ENCODE results near the gene C1QTNF1. TPM values are rescaled to one million over a fixed set of nuclear protein-coding genes. Genes with fewer than 3 reads are reported as not detected.

The C1QTNF1 gene
- total and polyA plus RNA-seq, 8 donors, result 2.9 to 20.3 (median 12.7) TPM

DNA sequence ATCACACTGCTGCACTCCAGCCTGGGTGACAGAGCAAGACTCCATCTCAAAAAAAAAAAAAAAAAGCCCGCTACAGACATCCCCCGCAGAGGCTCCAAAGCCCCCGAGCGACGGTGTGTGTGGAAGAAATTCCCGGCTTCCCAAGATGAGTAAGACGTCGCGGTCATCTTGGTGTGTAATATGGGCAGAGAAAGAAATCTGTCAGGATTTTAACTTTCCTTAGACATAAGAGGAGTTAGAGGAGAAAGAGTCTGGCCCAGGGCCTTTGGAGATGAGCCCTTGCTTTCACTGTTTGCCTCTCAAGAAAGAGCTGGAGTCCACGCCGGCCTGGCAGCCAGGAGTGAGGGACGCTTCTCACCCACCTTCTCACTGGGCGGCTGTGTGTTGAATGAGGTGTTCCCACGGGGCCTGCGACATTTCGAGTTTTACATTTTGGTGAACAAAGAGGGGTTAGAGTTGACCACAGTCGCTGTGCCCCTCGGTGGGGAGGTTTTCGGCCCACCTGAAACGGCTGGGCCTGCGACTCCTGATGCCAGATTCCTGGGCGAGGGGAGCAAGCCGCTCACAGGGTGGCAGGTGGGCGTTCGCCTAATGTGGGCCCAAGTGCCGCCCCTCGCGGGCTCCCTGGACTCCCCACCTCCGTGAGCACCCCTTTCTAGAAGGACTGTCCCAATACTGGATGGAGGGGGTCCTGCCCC is 17.9 kb downstream of the C1QTNF1 start:
- peaks cover 0 to 17% (median 0%) of the 10 kb centered on the region in 3 donors for H3K27me3 ChIP-seq
- no peak overlapping the region for H3K27ac ChIP-seq
- peaks cover 0 to 27% (median 13%) of the 10 kb centered on the region in 4 donors for H3K4me1 ChIP-seq
- H3K36me3 ChIP-seq, result no peaks in the 10 kb centered on the region
- WGBS, 5 donors, result 87 to 90% (median 89%) methylated on average over 25 to 29 of the region's 29 CpGs
- H3K9me3 ChIP-seq, result no peaks in the 10 kb centered on the region
- intact Hi-C loops (cut with DNase I; ENCODE audit: low total_unique reads), result no loop called here
- TF ChIP-seq, protein P1, sequence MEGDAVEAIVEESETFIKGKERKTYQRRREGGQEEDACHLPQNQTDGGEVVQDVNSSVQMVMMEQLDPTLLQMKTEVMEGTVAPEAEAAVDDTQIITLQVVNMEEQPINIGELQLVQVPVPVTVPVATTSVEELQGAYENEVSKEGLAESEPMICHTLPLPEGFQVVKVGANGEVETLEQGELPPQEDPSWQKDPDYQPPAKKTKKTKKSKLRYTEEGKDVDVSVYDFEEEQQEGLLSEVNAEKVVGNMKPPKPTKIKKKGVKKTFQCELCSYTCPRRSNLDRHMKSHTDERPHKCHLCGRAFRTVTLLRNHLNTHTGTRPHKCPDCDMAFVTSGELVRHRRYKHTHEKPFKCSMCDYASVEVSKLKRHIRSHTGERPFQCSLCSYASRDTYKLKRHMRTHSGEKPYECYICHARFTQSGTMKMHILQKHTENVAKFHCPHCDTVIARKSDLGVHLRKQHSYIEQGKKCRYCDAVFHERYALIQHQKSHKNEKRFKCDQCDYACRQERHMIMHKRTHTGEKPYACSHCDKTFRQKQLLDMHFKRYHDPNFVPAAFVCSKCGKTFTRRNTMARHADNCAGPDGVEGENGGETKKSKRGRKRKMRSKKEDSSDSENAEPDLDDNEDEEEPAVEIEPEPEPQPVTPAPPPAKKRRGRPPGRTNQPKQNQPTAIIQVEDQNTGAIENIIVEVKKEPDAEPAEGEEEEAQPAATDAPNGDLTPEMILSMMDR (IDR thresholded peaks at IDR 0.05), result no peak
- TF ChIP-seq POLR2AphosphoS5 (IDR thresholded peaks at IDR 0.05), result no peak
- TF ChIP-seq EP300 (IDR thresholded peaks at IDR 0.05), result no peak
- no peak for TF ChIP-seq POLR2A (IDR thresholded peaks at IDR 0.05)
- DNase-seq, result no peak
- no peak overlapping the region for H3K4me3 ChIP-seq

DNA sequence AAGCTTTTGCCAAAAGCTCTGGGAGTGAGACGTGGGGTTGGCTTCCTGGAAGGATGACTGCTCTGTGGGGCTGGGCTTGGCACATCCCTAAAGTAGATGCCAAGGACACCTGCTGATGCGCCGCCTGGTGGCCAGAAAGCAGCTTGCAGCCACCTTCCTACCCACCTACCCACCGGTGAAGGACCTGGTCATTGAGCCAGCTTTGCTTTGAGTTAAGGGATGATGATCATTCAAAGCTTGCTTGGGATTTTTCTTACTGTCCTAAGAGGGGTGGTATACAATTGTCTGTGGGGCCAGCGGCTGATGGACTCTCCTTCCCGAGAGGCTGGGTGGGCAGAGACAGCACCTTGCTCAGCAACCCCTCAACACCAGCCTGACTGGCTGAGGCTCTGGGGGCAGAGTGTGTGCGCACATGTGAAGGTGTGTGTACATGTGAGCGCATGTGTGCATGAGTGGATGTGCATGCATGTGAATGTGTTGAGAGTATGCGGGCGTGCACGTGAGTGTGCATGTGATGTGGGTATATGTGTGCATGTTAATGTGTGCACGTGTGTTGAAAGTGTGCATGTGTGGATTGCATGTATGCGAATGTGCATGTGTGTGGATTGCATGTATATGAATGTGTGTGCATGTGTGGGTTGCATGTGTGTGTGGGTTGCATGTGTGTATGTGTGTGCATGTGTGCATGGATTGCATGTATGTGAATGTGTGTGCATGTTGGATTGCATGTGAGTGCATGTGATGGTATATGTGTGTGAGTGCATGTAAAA is 18.6 kb downstream of the C1QTNF1 start:
- H3K27ac ChIP-seq, result no peak overlapping the region
- intact Hi-C loops (cut with DNase I; ENCODE audit: low total_unique reads), result no loop called here

DNA sequence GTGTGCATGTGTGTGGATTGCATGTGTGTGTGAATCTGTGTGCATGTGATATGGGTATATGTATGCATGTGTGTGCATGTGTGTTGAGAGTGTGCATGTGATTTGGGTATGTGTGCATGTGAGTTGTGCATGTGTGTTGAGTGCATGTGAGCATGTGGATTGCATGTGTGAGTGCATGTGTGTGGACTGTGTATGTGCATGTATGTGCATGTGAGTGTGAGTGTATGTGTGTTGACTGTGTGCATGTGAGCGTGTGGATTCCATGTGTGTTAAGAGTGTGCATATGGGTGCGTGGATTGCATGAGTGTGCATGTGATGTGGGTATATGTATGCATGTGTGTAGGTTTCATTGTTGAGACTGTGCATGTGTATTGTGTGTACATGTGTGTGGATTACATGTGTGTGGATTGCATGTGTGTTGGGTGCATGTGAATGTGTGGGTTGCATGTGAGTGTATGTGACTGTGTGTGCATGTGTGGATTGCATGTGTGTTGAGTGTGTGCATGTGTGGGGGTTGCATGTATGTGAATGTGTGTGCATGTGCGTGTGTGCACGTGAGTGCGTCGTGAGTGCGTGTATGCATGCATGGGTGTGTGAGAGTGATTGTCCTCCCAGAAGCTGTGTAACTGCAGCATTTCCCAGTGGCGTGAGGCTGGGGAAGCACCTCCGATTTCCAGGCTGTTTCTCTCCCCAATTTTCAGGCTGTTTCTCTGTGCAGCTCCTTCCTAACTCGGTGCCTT is 19.4 kb downstream of the C1QTNF1 start:
- Histone ChIP-seq H3K4me3 (no peak overlapping the region), H3K27me3 (peaks cover 0 to 17% (median 0%) of the 10 kb centered on the region in 3 donors), H3K4me1 (peaks cover 0 to 23% (median 18%) of the 10 kb centered on the region in 4 donors), H3K27ac (no peak overlapping the region), H3K36me3 (peaks cover 0 to 11% (median 0%) of the 10 kb centered on the region in 4 donors), H3K9me3 (no peaks in the 10 kb centered on the region)
- TF ChIP-seq POLR2A (IDR thresholded peaks at IDR 0.05) (no peak), POLR2AphosphoS5 (IDR thresholded peaks at IDR 0.05) (no peak), EP300 (IDR thresholded peaks at IDR 0.05) (no peak)
- TF ChIP-seq, protein P1 (IDR thresholded peaks at IDR 0.05), result no peak
- 72 to 91% (median 90%) methylated on average over 10 of the region's 10 CpGs for WGBS, 5 donors
- intact Hi-C loops (cut with DNase I; ENCODE audit: low total_unique reads), result no loop called here
- DNase-seq, result no peak

More for the DNA sequence above, 18.6 kb downstream of the C1QTNF1 start:
- no peaks in the 10 kb centered on the region for H3K9me3 ChIP-seq
- peak; percentile 79 to 87 for DNase-seq
- WGBS, 5 donors, result 61 to 85% (median 61%) methylated on average over 9 to 13 of the region's 13 CpGs
- H3K36me3 ChIP-seq, result peaks cover 0 to 4% (median 0%) of the 10 kb centered on the region in 4 donors
- peaks cover 0 to 17% (median 0%) of the 10 kb centered on the region in 3 donors for H3K27me3 ChIP-seq
- no peak overlapping the region for H3K4me3 ChIP-seq
- TF ChIP-seq POLR2AphosphoS5 (IDR thresholded peaks at IDR 0.05), result peak in 1 of 3 donors; percentile 66
- TF ChIP-seq, protein P1 (IDR thresholded peaks at IDR 0.05), result peak in 5 of 7 experiments; percentile 81 to 92 (median 85)
- TF ChIP-seq POLR2A (IDR thresholded peaks at IDR 0.05), result no peak
- TF ChIP-seq EP300 (IDR thresholded peaks at IDR 0.05), result no peak
- H3K4me1 ChIP-seq, result peaks cover 0 to 23% (median 14%) of the 10 kb centered on the region in 4 donors

DNA sequence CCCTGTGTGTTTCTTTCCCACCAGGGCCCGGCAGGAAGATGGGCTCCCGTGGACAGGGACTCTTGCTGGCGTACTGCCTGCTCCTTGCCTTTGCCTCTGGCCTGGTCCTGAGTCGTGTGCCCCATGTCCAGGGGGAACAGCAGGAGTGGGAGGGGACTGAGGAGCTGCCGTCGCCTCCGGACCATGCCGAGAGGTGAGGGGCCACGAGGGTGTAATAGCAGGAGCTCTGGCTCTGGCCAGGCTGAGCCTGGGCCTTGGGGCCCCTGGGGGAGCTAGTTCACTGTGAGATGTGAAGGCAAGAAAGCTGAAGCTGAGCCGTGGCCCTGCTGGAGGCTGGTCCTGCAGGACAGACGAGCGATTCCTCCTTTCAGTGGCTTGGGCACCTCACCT is 20.0 kb downstream of the C1QTNF1 start:
- Histone ChIP-seq H3K4me3 (no peak overlapping the region), H3K27me3 (peaks cover 0 to 19% (median 0%) of the 10 kb centered on the region in 3 donors), H3K36me3 (peaks cover 0 to 11% (median 0%) of the 10 kb centered on the region in 4 donors), H3K4me1 (peaks cover 0 to 23% (median 19%) of the 10 kb centered on the region in 4 donors), H3K27ac (no peak overlapping the region), H3K9me3 (no peaks in the 10 kb centered on the region)
- intact Hi-C loops (cut with DNase I; ENCODE audit: low total_unique reads), result no loop called here
- WGBS, 5 donors, result 64 to 86% (median 74%) methylated on average over 8 to 12 of the region's 12 CpGs
- no peak for TF ChIP-seq EP300 (IDR thresholded peaks at IDR 0.05)
- TF ChIP-seq POLR2A (IDR thresholded peaks at IDR 0.05), result no peak
- no peak for TF ChIP-seq POLR2AphosphoS5 (IDR thresholded peaks at IDR 0.05)
- TF ChIP-seq, protein P1 (IDR thresholded peaks at IDR 0.05), result no peak
- DNase-seq, result no peak
